Right kidney (tissue), 1 donor: ENCODE measurements around the gene ACTL7A.
"Not testable (repeated sequence)": the region's sequence is repeated elsewhere in the genome, so short reads cannot be mapped to it uniquely, and the experiment has no call there.

ENCODE experiments used
- DNase-seq: peaks from one replicate; pipeline ENCODE4 v3.0.0-alpha.2; 2016

ACTL7A gene

GRCh38 chr9:108880738-108881316 is 18.8 kb downstream of the ACTL7A start:
- no peak for DNase-seq

DNA sequence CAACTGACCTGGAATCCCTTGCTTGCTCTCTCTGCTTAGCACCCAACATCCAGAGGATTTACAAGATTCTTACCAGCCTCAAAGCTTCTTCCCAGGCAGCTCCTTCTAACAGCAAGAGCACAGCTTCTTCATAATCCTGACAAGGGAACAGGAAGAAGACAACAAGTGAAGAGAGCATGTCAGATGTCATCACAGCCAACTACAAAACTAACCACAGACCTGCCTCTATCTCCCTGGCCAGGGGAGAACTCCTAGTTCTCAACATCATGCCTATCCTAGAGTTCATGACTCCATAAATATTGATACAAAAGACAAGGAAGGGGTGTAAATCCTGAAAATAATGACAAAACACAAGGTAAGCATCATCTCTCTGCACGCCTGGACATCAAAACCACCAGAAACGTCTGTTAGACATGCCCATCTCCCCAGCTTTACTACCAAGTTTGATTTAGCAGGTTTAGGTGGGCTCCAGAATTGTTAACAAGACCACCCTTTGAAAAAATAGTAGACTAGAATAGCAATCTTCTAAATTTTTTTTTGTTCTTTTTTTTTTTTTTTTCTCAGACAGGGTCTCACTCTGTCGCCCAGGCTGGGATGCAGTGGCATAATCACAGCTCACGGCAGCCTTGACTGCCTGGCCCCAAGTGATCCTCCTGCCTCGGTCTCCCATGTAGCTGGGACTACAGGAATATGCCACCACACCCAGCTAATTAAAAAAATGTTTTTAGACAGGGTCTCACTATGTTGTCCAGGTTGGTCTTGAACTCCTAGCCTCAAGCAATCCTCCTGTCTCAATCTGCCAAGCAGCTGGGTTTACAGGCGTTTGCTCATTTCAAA is 20.2 kb downstream of the ACTL7A start:
- no peak for DNase-seq

- DNase-seq, result no peak
These were observed 21.0 kb downstream of the ACTL7A start for GRCh38 chr9:108883085-108883484.

DNA sequence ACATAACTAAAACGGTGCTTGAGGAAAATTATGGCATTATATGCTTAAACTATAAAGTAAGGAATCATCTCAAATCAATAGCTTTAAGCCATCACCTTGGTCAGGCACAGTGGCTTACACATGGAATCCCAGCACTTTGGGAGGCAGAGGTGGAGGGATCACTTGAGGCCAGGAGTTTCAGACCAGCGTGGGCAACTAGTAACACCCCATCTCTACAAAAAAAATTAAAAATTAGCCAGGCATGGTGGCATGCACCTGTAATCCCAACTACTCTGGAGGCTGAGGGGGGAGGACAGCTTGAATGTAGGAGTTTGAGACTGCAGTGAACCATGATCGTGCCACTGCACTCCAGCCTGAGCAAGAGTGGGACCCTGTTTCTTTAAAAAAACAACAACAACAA is 22.6 kb downstream of the ACTL7A start:
- DNase-seq, result no peak

- DNase-seq, result no peak
These were observed 23.7 kb downstream of the ACTL7A start for GRCh38 chr9:108885643-108886348.

DNA sequence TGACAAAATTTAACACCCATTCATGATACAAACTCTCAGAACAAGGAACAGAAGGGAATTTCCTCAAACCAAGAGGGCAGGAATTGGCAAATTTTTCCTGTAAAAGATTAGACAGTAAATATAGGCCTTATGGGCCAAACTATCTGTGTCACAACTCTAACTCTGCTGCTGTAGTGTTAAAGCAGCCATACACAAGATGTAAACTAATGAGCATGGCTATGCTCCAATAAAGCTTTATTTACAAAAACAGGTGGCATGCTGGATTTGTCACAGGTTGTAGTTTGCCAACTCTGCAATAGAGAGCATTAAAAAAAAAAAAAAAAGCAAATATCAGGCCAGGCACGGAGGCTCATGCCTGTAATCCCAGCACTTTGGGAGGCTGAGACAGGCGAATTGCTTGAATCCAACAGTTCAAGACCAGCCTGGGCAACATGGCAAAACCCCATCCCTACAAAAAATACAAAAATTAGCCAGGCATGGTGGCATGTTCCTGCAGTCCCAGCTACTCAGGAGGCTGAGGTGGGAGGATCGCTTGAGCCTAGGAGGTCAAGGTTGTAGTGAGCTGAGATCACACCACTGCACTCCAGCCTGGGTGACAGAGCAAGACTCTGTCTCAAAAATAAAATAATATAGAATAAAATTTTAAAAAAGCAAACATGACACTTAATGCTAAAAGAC is 24.7 kb downstream of the ACTL7A start:
- DNase-seq, result not testable (repeated sequence)

DNA sequence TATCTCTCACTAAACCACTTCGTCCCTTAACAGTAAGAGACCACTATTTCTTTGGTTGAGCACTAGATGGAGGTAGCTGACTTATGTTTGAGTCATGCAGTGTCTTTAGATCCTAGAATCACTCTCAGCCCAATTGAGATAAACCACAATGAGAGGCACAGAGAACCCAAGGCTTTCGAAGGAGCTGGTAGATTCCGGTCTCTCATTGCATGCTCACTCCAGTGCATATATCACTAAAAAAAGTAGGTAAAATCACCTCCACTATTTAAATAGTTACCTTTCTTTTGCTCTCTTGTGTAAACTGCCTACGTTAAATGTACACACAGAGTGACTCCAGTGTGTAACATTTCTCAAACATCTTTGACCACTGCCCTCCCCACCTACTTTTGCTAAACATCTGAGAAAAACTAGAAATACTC is 27.6 kb downstream of the ACTL7A start:
- no peak for DNase-seq

DNA sequence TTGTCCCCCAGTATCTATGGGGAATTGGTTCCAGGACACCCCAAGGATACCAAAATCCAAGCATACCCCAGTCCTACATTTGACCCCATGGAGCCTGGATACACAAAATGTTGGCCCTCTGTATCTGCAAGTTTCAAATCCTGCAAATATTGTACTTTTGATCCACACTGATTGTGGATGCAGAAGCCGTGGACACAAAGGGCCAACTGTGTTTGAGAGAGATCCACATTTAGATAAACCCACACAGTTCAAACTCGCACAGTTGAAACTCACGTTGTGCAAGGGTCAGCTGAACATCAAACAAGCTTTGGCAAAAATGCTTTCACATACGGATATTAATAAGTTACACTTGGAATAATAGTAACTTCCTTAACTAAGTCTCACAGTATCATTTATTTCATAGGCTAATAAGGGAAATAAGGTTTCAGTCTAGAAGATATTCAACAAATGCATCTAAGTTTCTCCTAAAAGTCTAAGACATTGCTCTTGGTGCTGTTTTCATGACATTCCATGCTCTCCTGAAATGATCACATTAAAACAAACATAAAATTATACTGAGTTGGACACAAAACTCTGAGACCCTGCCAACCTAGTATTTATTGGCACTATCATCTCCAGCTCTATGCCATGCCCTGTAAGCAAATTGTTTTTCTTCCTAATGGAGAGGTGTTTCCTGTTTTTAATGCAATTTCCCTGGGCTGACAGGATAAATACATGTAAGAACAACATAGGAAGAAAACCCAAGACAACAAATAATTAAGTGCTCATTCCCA is 32.3 kb downstream of the ACTL7A start:
- no peak for DNase-seq

- DNase-seq, result no peak
These were observed 35.4 kb downstream of the ACTL7A start for GRCh38 chr9:108897324-108898096.

GRCh38 chr9:108899023-108899695 is 37.1 kb downstream of the ACTL7A start:
- not testable (repeated sequence) for DNase-seq

DNA sequence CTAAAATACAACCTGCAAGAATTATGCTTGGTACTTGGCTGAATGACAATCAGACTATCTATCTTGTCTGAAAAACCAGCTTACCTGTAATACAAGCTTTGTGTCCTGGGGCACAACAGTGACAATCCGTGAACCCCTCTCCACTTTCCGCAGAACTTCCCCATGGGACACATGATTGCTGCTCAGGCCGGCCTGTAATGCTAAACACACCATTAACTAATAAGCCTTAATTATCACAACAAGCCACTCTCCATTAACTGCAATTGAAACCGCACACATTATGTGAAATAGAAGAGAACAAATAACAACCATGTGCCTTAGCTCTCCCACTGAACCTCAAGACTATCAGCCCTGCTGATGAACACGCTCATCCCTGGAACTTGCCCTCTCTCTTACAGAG is 38.1 kb downstream of the ACTL7A start:
- no peak for DNase-seq

DNA sequence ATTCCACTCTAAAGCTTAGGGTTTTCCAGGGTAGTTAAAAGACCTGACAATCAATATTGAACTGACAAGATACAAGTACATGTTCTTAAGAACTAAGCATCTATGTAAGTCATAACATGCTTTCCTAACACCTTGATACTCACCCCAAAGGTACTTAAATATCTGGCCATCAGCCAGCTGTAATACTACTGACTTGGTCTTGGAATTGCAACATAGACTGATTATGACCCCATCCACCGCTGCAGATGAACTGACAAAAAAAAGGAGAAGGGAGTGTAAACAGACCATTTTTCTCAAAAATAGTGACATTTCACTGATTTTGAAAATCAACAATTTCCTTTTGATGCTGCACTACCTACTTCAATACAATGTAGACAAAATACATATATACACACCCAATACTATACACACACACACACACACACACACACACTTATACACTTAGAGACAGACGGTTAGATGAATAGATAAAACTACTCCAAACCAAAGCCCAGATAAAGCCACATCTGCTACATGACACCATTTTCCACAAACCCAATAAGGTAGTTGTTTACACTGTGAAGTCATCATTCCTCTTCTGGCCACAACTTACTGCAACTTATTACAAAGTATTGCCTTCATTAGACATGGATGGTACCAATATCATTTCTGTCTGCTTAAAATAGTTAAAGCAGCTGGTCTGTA is 41.5 kb downstream of the ACTL7A start:
- no peak for DNase-seq

- DNase-seq, result no peak
These were observed 42.1 kb downstream of the ACTL7A start for GRCh38 chr9:108904161-108904560.

DNA sequence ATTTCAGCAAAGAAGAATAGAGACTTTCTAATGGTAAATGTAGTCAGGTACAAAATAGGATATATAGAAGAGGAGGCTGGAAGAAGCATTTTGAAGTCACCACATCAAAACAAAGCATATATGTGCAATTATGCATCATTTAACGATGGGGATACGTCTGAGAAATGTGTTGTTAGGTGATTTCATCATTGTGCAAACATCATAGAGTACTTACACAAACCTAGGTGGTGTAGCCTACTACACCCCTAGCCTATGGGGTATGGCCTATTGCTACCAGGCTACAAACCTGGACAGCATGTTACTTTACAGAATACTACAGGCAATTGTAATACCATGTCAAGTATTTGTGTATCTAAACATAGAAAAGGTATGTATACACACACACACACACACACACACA is 43.4 kb downstream of the ACTL7A start:
- no peak for DNase-seq

- no peak for DNase-seq
These were observed 48.3 kb downstream of the ACTL7A start for GRCh38 chr9:108910402-108910801.

DNA sequence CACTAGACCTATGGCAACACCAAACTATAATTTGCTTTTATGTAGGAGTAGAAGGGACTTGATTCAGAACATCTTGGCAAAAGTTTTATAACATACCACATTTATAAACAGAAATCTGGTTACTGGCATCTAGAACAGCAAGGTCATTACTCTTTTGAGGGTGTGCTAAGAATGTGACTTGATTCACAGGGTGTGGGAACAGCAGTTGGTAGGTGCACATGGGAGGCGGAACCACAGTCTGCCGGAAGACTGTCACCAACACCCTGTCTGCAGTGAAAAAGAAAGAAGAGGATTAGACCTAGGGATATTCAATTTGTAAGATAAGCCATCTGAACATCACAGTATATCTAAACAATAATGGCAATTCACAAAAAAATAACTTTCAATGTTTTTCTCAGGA is 48.8 kb downstream of the ACTL7A start:
- DNase-seq, result no peak

DNA sequence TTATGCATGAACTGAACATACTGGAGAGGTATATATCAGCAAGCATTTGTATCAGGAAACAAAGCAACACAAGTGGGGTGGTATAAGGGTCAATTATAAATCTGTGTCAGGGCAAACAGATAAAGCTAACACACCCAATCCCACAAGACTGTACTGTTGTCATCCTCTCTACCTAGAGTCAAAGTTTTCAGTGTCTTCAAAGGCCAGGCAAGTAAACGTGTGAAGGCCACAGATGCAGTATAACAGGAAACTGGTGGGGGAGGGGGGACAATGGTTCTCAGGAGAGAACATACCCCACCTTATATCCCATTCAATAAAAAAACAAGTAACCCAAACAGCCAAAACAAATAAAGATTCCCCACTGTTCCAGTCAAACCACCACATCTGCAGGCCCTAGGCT is 49.8 kb downstream of the ACTL7A start:
- no peak for DNase-seq
